Panc1 (cell line): ENCODE results near the gene ZNF232. TPM values are rescaled to one million over a fixed set of nuclear protein-coding genes. Genes with fewer than 3 reads are reported as not detected.
"Not testable (repeated sequence)": the region's sequence is repeated elsewhere in the genome, so short reads cannot be mapped to it uniquely, and the experiment has no call there.

Source experiments
- ATAC-seq: fragments of 200-7000 bp; cut with Tn5 transposase; 2 replicates; pipeline ENCODE4 v1.9.1; 2020; ENCODE audit warnings: mild to moderate bottlenecking, moderate library complexity
- BruUV-seq: library from RNA; stranded (reverse); fragments of 400-500 nt; replicated peaks from 2 replicates; lab custom pipeline; 2021; lab: Mats Ljungman, UMichigan
- CTCF ChIA-PET: fragments of 300-600 bp; sonication (Branson Sonifier 250); formaldehyde crosslinking; loops from one replicate; lab custom pipeline; 2022; ENCODE audit warnings: antibody characterized with exemption; lab: Charles Lee
- POLR2A ChIA-PET: fragments of 300-600 bp; sonication (Branson Sonifier 250); formaldehyde crosslinking; loops from one replicate; lab custom pipeline; 2022; ENCODE audit warnings: antibody characterized with exemption; lab: Charles Lee
- DNase-seq: peaks from one replicate; pipeline ENCODE4 v3.0.0-alpha.2; 2010; ENCODE audit warnings: low read depth, low spot score
- H3K27ac ChIP-seq: 2 replicates; pipeline ENCODE4 v1.5.1; 2011; ENCODE audit warnings: mild to moderate bottlenecking, low read length, inconsistent platforms
- H3K27me3 ChIP-seq: fragments of 200-500 bp; sonication (Bioruptor generic); 2 replicates; pipeline ENCODE4 v1.6.0; 2014; ENCODE audit warnings: low read length, inconsistent platforms; ENCODE audit not compliant: control insufficient read depth, insufficient read depth
- H3K36me3 ChIP-seq: fragments of 200-500 bp; sonication (Bioruptor generic); 2 replicates; pipeline ENCODE4 v1.5.1; 2014; ENCODE audit warnings: inconsistent platforms, mild to moderate bottlenecking, low read length, moderate library complexity; ENCODE audit not compliant: control insufficient read depth, insufficient read depth
- H3K4me1 ChIP-seq: 2 replicates; pipeline ENCODE4 v1.5.1; 2011; ENCODE audit warnings: inconsistent platforms, mild to moderate bottlenecking, low read length, moderate library complexity; ENCODE audit not compliant: control insufficient read depth, insufficient read depth
- H3K4me3 ChIP-seq, 2 experiments: 2 replicates each; pipeline ENCODE4 v1.5.1; 2011 to 2012; ENCODE audit warnings: low read depth in 2 of 2, low read length in 2 of 2, mild to moderate bottlenecking in 2 of 2, inconsistent platforms in 1 of 2, moderate library complexity in 1 of 2
- H3K9me3 ChIP-seq: fragments of 200-500 bp; sonication (Bioruptor generic); 2 replicates; pipeline ENCODE4 v1.5.1; 2014; ENCODE audit warnings: low read depth, mild to moderate bottlenecking, inconsistent platforms, low read length, moderate library complexity; ENCODE audit not compliant: control insufficient read depth, insufficient read depth
- CTCF ChIP-seq: fragments of 450-650 bp; IDR thresholded peaks from 2 replicates; pipeline ENCODE4 v1.5.1; 2017; ENCODE audit warnings: mild to moderate bottlenecking
- POLR2AphosphoS5 ChIP-seq: IDR thresholded peaks from 2 replicates; pipeline ENCODE4 v1.6.1; 2012; ENCODE audit warnings: mild to moderate bottlenecking, low read depth, low read length, moderate library complexity
- REST ChIP-seq, 2 experiments: IDR thresholded peaks; 2 replicates each; pipeline ENCODE4 v1.6.1; 2011 to 2012; ENCODE audit warnings: low read depth in 2 of 2, control low read depth in 1 of 2, low read length in 1 of 2, mild to moderate bottlenecking in 1 of 2, moderate library complexity in 1 of 2; ENCODE audit not compliant: insufficient read depth in 1 of 2
- SIN3A ChIP-seq: IDR thresholded peaks from 2 replicates; pipeline ENCODE4 v1.6.1; 2012; ENCODE audit warnings: low read depth, mild to moderate bottlenecking, low read length, moderate library complexity, borderline replicate concordance; ENCODE audit not compliant: insufficient read depth
- TCF7L2 ChIP-seq: IDR thresholded peaks from 2 replicates; pipeline ENCODE4 v1.6.1; 2011; ENCODE audit warnings: mild to moderate bottlenecking, low read depth, low read length, inconsistent platforms
- in situ Hi-C: cut with HindIII; loops from 2 replicates; pipeline ENCODE4 v1.10.0; 2016; ENCODE audit warnings: low sequenced_read_pairs, low pct_unique_long_range_greater_than_20kb
- intact Hi-C: fragments of 100-400 bp; cut with micrococcal nuclease; formaldehyde crosslinking; loops from one replicate; pipeline ENCODE4 v1.10.0; 2022; ENCODE audit not compliant: unreplicated experiment
- total RNA-seq: library from RNA; stranded (reverse); gene quantifications from one replicate; pipeline ENCODE4 v1.2.1, GENCODE V29; 2021; ENCODE audit not compliant: unreplicated experiment

Gene ZNF232
- total RNA-seq, 1 experiment from 2014 or later, result 8.7 TPM

- no peaks in the 10 kb centered on the region for H3K27me3 ChIP-seq
- in situ Hi-C loops, result no loop called here
- intact Hi-C loops, result no loop called here
- H3K4me1 ChIP-seq, result no peaks in the 10 kb centered on the region
- H3K4me3 ChIP-seq, result no peak overlapping the region
- no peaks in the 10 kb centered on the region for H3K36me3 ChIP-seq
- BruUV-seq, result no TSS peak
- ATAC-seq, result no peak
- no peak overlapping the region for H3K27ac ChIP-seq
- POLR2A ChIA-PET, result no interaction called here
- H3K9me3 ChIP-seq, result no peaks in the 10 kb centered on the region
- DNase-seq, result no peak
- no peak for TF ChIP-seq SIN3A
- TF ChIP-seq CTCF, result no peak
- no peak for TF ChIP-seq POLR2AphosphoS5
- CTCF ChIA-PET, result no interaction called here
Observed at GRCh38 chr17:5121186-5121841, 9.6 kb upstream of the ZNF232 start.

GRCh38 chr17:5120436-5121185 is 8.9 kb upstream of the ZNF232 start:
- H3K27ac ChIP-seq, H3K9me3 ChIP-seq, H3K36me3 ChIP-seq, H3K4me1 ChIP-seq, POLR2A ChIA-PET, H3K27me3 ChIP-seq, DNase-seq, H3K4me3 ChIP-seq, intact Hi-C loops, in situ Hi-C loops, BruUV-seq, ATAC-seq, CTCF ChIA-PET: not testable (repeated sequence)

GRCh38 chr17:5120036-5120435 is 8.4 kb upstream of the ZNF232 start:
- intact Hi-C loops (no loop called here), in situ Hi-C loops (no loop called here)
- ATAC-seq (no peak), DNase-seq (no peak)
- CTCF ChIA-PET, result no interaction called here
- no peak overlapping the region for H3K27ac ChIP-seq
- POLR2A ChIA-PET, result no interaction called here
- H3K4me3 ChIP-seq, result no peak overlapping the region
- TF ChIP-seq POLR2AphosphoS5, result no peak
- no peak for TF ChIP-seq TCF7L2
- no peak for TF ChIP-seq REST (IDR thresholded peaks at IDR 0.05; ENCODE audit: insufficient read depth in 1 of 2, low read depth in 2 of 2, low read length in 1 of 2)
- TF ChIP-seq CTCF, result no peak
- TF ChIP-seq SIN3A, result no peak
- H3K27me3 ChIP-seq, result no peaks in the 10 kb centered on the region
- no peaks in the 10 kb centered on the region for H3K4me1 ChIP-seq
- BruUV-seq, result no TSS peak
- H3K9me3 ChIP-seq, result no peaks in the 10 kb centered on the region
- no peaks in the 10 kb centered on the region for H3K36me3 ChIP-seq
